Osteoblast (primary cell): Measurements from ENCODE around the gene PAPSS1. TPM values are rescaled to one million over a fixed set of nuclear protein-coding genes. Genes with fewer than 3 reads are reported as not detected.

Source experiments
- DNase-seq: peaks from one replicate; pipeline ENCODE4 v3.0.0; 2011; ENCODE audit warnings: low spot score, mixed read lengths; ENCODE audit not compliant: insufficient read length; ENCODE audit errors: missing footprints
- H2AFZ ChIP-seq: 2 replicates; pipeline ENCODE4 v1.6.0; 2011; ENCODE audit warnings: mild to moderate bottlenecking, low read length
- H3K27ac ChIP-seq: 2 replicates; pipeline ENCODE4 v1.5.1; 2011; ENCODE audit warnings: mild to moderate bottlenecking, low read depth, low read length, moderate library complexity
- H3K27me3 ChIP-seq: 2 replicates; pipeline ENCODE4 v1.6.0; 2012; ENCODE audit warnings: mild to moderate bottlenecking, control low read depth, inconsistent platforms, low read length, moderate library complexity; ENCODE audit not compliant: insufficient read depth
- H3K36me3 ChIP-seq: 2 replicates; pipeline ENCODE4 v1.5.1; 2011; ENCODE audit warnings: mild to moderate bottlenecking, low read length, control low read depth, moderate library complexity; ENCODE audit not compliant: insufficient read depth
- H3K4me1 ChIP-seq: 2 replicates; pipeline ENCODE4 v1.5.1; 2011; ENCODE audit warnings: mild to moderate bottlenecking, low read length, control low read depth, moderate library complexity; ENCODE audit not compliant: insufficient read depth
- H3K4me2 ChIP-seq: 2 replicates; pipeline ENCODE4 v1.6.0; 2011; ENCODE audit warnings: mild to moderate bottlenecking, low read length; ENCODE audit not compliant: insufficient read depth
- H3K4me3 ChIP-seq: fragments of 200-600 bp; sonication (generic); 3 replicates; pipeline ENCODE4 v1.5.1; 2012; ENCODE audit warnings: mild to moderate bottlenecking, low read length, inconsistent platforms; ENCODE audit not compliant: insufficient read depth
- H3K79me2 ChIP-seq: 2 replicates; pipeline ENCODE4 v1.6.0; 2012; ENCODE audit warnings: mild to moderate bottlenecking, low read length, control low read depth, inconsistent platforms; ENCODE audit not compliant: insufficient read depth
- H3K9me3 ChIP-seq: 2 replicates; pipeline ENCODE4 v1.5.1; 2011; ENCODE audit warnings: low read depth, low read length, control low read depth
- H4K20me1 ChIP-seq: 2 replicates; pipeline ENCODE4 v1.6.0; 2012; ENCODE audit warnings: mild to moderate bottlenecking, low read length, control low read depth; ENCODE audit not compliant: insufficient read depth
- CTCF ChIP-seq: IDR thresholded peaks from 2 replicates; pipeline ENCODE4 v1.5.1; 2011; ENCODE audit warnings: mild to moderate bottlenecking, low read depth, low read length, moderate library complexity; ENCODE audit errors: extremely low read depth
- total RNA-seq: library from RNA; depleted of rRNA; stranded (reverse); fragments of >200 nt; gene quantifications from 2 replicates; pipeline ENCODE4 v1.2.3, GENCODE V29; 2012

The PAPSS1 gene
- total RNA-seq, 1 donor, result 123 TPM

GRCh38 chr4:107688421-107688820 lies 31.6 kb downstream of the PAPSS1 start:
- Histone ChIP-seq H3K36me3 (peaks cover 9% of the 10 kb centered on the region), H3K79me2 (peaks cover 34% of the 10 kb centered on the region), H3K27ac (no peak overlapping the region), H3K9me3 (no peaks in the 10 kb centered on the region), H2AFZ (no peak overlapping the region), H3K4me3 (no peak overlapping the region), H4K20me1 (peaks cover 34% of the 10 kb centered on the region), H3K4me2 (no peak overlapping the region), H3K27me3 (no peaks in the 10 kb centered on the region), H3K4me1 (peaks cover 13% of the 10 kb centered on the region)
- no peak for DNase-seq
- TF ChIP-seq CTCF, result no peak

- H3K4me2 ChIP-seq, result no peak overlapping the region
- H3K4me1 ChIP-seq, result peaks cover 12% of the 10 kb centered on the region
- peaks cover 13% of the 10 kb centered on the region for H3K36me3 ChIP-seq
- no peak overlapping the region for H2AFZ ChIP-seq
- H3K4me3 ChIP-seq, result no peak overlapping the region
- no peak for DNase-seq
- no peak for TF ChIP-seq CTCF
- no peaks in the 10 kb centered on the region for H3K9me3 ChIP-seq
- no peak overlapping the region for H3K27ac ChIP-seq
- H4K20me1 ChIP-seq, result peaks cover 24% of the 10 kb centered on the region
- H3K27me3 ChIP-seq, result no peaks in the 10 kb centered on the region
- peaks cover 27% of the 10 kb centered on the region for H3K79me2 ChIP-seq
Measured at GRCh38 chr4:107685740-107686139, 34.3 kb downstream of the PAPSS1 start.

- Histone ChIP-seq H3K79me2 (peaks cover 21% of the 10 kb centered on the region), H3K4me3 (no peak overlapping the region), H3K4me1 (no peaks in the 10 kb centered on the region), H3K4me2 (no peak overlapping the region), H3K27ac (no peak overlapping the region), H2AFZ (no peak overlapping the region), H4K20me1 (peaks cover 8% of the 10 kb centered on the region), H3K36me3 (peaks cover 13% of the 10 kb centered on the region), H3K9me3 (no peaks in the 10 kb centered on the region), H3K27me3 (no peaks in the 10 kb centered on the region)
- no peak for TF ChIP-seq CTCF
- DNase-seq, result no peak
Measured at GRCh38 chr4:107683873-107684272, 36.2 kb downstream of the PAPSS1 start.

GRCh38 chr4:107682306-107682705 lies 37.7 kb downstream of the PAPSS1 start:
- no peak for TF ChIP-seq CTCF
- Histone ChIP-seq H3K27me3 (no peaks in the 10 kb centered on the region), H3K4me1 (no peaks in the 10 kb centered on the region), H3K4me2 (no peak overlapping the region), H4K20me1 (peaks cover 10% of the 10 kb centered on the region), H2AFZ (no peak overlapping the region), H3K79me2 (peaks cover 5% of the 10 kb centered on the region), H3K36me3 (peaks cover 18% of the 10 kb centered on the region), H3K4me3 (no peak overlapping the region), H3K9me3 (no peaks in the 10 kb centered on the region), H3K27ac (no peak overlapping the region)
- no peak for DNase-seq
